ENCODE data around the gene FCER1A.
"Not testable (repeated sequence)": the region's sequence is repeated elsewhere in the genome, so short reads cannot be mapped to it uniquely, and the experiment has no call there.

The FCER1A gene

GRCh38 chr1:159342761-159343425 is 40.8 kb downstream of the FCER1A start:
- Histone ChIP-seq H3K4me3 (ENCODE audit: low read length in 2 of 2) (no peak overlapping the region), H3K4me1 (ENCODE audit: control insufficient read depth in 2 of 2, insufficient read depth in 2 of 2, low read length in 2 of 2) (no peaks in the 10 kb centered on the region), H3K36me3 (ENCODE audit: control insufficient read depth in 2 of 2, insufficient read depth in 2 of 2, low read length in 2 of 2) (no peaks in the 10 kb centered on the region), H3K9me3 (ENCODE audit: control insufficient read depth in 2 of 2, low read length in 2 of 2) (no peaks in the 10 kb centered on the region), H3K27ac (ENCODE audit: low read depth in 2 of 2, low read length in 2 of 2) (no peak overlapping the region), H3K9ac (ENCODE audit: low read depth in 1 of 2, low read length in 2 of 2) (no peak overlapping the region), H3K27me3 (ENCODE audit: control insufficient read depth in 2 of 2, insufficient read depth in 2 of 2, low read length in 2 of 2) (no peaks in the 10 kb centered on the region)

- H3K4me1 ChIP-seq (ENCODE audit: control insufficient read depth in 2 of 2, insufficient read depth in 2 of 2, low read length in 2 of 2); H3K4me3 ChIP-seq (ENCODE audit: low read length in 2 of 2); H3K27me3 ChIP-seq (ENCODE audit: control insufficient read depth in 2 of 2, insufficient read depth in 2 of 2, low read length in 2 of 2); H3K36me3 ChIP-seq (ENCODE audit: control insufficient read depth in 2 of 2, insufficient read depth in 2 of 2, low read length in 2 of 2); H3K9ac ChIP-seq (ENCODE audit: low read depth in 1 of 2, low read length in 2 of 2); H3K9me3 ChIP-seq (ENCODE audit: control insufficient read depth in 2 of 2, low read length in 2 of 2); H3K27ac ChIP-seq (ENCODE audit: low read depth in 2 of 2, low read length in 2 of 2): not testable (repeated sequence)
Measured at GRCh38 chr1:159349374-159349773, 47.2 kb downstream of the FCER1A start.

- H3K27me3 ChIP-seq (ENCODE audit: control insufficient read depth in 2 of 2, insufficient read depth in 2 of 2, low read length in 2 of 2): no peaks in the 10 kb centered on the region
- H3K9me3 ChIP-seq (ENCODE audit: control insufficient read depth in 2 of 2, low read length in 2 of 2): no peaks in the 10 kb centered on the region
- H3K36me3 ChIP-seq (ENCODE audit: control insufficient read depth in 2 of 2, insufficient read depth in 2 of 2, low read length in 2 of 2): no peaks in the 10 kb centered on the region
- H3K4me3 ChIP-seq (ENCODE audit: low read length in 2 of 2): no peak overlapping the region
- H3K4me1 ChIP-seq (ENCODE audit: control insufficient read depth in 2 of 2, insufficient read depth in 2 of 2, low read length in 2 of 2): no peaks in the 10 kb centered on the region
- H3K27ac ChIP-seq (ENCODE audit: low read depth in 2 of 2, low read length in 2 of 2): no peak overlapping the region
- H3K9ac ChIP-seq (ENCODE audit: low read depth in 1 of 2, low read length in 2 of 2): no peak overlapping the region
Measured at GRCh38 chr1:159352436-159352835, 50.3 kb downstream of the FCER1A start.

All from mucosa of rectum (tissue), 2 donors.